SK-N-MC (cell line): ENCODE data around the gene TCERG1L.

ENCODE experiments used
- EZH2 ChIP-seq: fragments of 200-600 bp; sonication (generic); IDR thresholded peaks from one replicate; pipeline ENCODE4 v1.6.1; 2017; ENCODE audit warnings: antibody characterized with exemption
- FOXP2 ChIP-seq: optimal IDR thresholded peaks from 2 replicates; pipeline ENCODE3; 2011; ENCODE audit warnings: mild to moderate bottlenecking, moderate library complexity; ENCODE audit not compliant: insufficient read depth; ENCODE audit errors: extremely low read length, control extremely low read depth
- POLR2AphosphoS5 ChIP-seq: IDR thresholded peaks from 2 replicates; pipeline ENCODE4 v1.6.1; 2012; ENCODE audit warnings: mild to moderate bottlenecking, low read depth, low read length, borderline replicate concordance

GRCh38 chr10:131102147-131102546 is 209.4 kb downstream of the TCERG1L start:
- no peak for TF ChIP-seq EZH2
- no peak for TF ChIP-seq POLR2AphosphoS5
- no peak for TF ChIP-seq FOXP2
